HL-60 (cell line): ENCODE measurements around the gene PUS1.

Source experiments
- GABPA ChIP-seq: IDR thresholded peaks from 2 replicates; pipeline ENCODE4 v1.6.1; 2012; ENCODE audit warnings: low read depth
- POLR2AphosphoS5 ChIP-seq: IDR thresholded peaks from 2 replicates; pipeline ENCODE4 v1.6.1; 2012; ENCODE audit warnings: low read depth
- SPI1 ChIP-seq: IDR thresholded peaks from 2 replicates; pipeline ENCODE4 v1.6.1; 2012; ENCODE audit warnings: low read depth, mild to moderate bottlenecking, borderline replicate concordance
- TF ChIP-seq, protein P1 (sequence below): IDR thresholded peaks from one replicate; pipeline ENCODE4 v1.5.1; 2011; ENCODE audit warnings: low read length, control low read depth, inconsistent platforms; ENCODE audit not compliant: insufficient read depth
- TF ChIP-seq, protein P2 (sequence below): IDR thresholded peaks from 2 replicates; pipeline ENCODE4 v1.6.1; 2012; ENCODE audit warnings: low read depth; ENCODE audit not compliant: insufficient replicate concordance

DNA sequence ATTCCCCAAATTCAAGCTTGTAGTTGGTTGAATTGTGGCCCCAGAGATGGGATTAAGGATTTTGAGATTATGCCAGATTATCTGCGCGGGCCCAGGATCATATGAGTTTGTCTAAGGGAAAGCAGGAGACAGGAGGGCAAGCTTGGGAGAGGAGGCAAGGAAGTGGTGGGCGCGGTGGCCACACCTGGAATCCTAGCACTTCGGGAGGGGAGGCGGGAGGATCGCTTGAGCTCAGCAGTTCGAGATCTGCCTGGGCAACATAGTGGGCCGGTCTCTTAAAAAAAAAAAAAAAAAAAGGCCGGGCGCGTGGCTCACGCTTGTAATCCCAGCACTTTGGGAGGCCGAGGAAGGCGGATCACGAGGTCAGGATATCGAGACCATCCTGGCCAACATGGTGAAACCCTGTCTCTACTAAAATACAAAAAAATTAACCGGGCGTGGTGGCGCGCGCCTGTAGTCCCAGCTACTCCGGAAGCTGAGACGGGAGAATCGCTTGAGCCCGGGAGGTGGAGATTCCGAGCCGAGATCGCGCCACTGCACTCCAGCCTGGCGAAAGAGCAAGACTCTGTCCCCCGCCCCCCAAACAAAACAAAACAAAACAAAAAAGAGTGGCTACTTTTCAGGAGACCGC lies 881 bp upstream of the PUS1 start:
- TF ChIP-seq POLR2AphosphoS5 (no peak), GABPA (no peak), SPI1 (no peak)
- TF ChIP-seq, protein P1, sequence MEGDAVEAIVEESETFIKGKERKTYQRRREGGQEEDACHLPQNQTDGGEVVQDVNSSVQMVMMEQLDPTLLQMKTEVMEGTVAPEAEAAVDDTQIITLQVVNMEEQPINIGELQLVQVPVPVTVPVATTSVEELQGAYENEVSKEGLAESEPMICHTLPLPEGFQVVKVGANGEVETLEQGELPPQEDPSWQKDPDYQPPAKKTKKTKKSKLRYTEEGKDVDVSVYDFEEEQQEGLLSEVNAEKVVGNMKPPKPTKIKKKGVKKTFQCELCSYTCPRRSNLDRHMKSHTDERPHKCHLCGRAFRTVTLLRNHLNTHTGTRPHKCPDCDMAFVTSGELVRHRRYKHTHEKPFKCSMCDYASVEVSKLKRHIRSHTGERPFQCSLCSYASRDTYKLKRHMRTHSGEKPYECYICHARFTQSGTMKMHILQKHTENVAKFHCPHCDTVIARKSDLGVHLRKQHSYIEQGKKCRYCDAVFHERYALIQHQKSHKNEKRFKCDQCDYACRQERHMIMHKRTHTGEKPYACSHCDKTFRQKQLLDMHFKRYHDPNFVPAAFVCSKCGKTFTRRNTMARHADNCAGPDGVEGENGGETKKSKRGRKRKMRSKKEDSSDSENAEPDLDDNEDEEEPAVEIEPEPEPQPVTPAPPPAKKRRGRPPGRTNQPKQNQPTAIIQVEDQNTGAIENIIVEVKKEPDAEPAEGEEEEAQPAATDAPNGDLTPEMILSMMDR = no peak
- TF ChIP-seq, protein P2, sequence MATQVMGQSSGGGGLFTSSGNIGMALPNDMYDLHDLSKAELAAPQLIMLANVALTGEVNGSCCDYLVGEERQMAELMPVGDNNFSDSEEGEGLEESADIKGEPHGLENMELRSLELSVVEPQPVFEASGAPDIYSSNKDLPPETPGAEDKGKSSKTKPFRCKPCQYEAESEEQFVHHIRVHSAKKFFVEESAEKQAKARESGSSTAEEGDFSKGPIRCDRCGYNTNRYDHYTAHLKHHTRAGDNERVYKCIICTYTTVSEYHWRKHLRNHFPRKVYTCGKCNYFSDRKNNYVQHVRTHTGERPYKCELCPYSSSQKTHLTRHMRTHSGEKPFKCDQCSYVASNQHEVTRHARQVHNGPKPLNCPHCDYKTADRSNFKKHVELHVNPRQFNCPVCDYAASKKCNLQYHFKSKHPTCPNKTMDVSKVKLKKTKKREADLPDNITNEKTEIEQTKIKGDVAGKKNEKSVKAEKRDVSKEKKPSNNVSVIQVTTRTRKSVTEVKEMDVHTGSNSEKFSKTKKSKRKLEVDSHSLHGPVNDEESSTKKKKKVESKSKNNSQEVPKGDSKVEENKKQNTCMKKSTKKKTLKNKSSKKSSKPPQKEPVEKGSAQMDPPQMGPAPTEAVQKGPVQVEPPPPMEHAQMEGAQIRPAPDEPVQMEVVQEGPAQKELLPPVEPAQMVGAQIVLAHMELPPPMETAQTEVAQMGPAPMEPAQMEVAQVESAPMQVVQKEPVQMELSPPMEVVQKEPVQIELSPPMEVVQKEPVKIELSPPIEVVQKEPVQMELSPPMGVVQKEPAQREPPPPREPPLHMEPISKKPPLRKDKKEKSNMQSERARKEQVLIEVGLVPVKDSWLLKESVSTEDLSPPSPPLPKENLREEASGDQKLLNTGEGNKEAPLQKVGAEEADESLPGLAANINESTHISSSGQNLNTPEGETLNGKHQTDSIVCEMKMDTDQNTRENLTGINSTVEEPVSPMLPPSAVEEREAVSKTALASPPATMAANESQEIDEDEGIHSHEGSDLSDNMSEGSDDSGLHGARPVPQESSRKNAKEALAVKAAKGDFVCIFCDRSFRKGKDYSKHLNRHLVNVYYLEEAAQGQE = no peak
